ENCODE results near the gene DSG2. TPM values are rescaled to one million over a fixed set of nuclear protein-coding genes. Genes with fewer than 3 reads are reported as not detected.
A peak's percentile ranks its signal among the peaks of the same experiment; 100 is the strongest.

The DSG2 gene
- total RNA-seq, 1 experiment from 2014 or later, result 194 TPM

DNA sequence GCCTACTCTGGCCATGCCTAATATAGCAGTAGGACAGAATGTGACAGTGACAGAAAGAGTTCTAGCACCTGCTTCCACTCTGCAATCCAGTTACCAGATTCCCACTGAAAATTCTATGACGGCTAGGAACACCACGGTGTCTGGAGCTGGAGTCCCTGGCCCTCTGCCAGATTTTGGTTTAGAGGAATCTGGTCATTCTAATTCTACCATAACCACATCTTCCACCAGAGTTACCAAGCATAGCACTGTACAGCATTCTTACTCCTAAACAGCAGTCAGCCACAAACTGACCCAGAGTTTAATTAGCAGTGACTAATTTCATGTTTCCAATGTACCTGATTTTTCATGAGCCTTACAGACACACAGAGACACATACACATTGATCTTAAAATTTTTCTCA, 48.5 kb downstream of the DSG2 start:
- no peak for DNase-seq
- H3K4me1 Mint-ChIP-seq (ENCODE audit: low read depth, unreplicated experiment), result no peaks in the 10 kb centered on the region
- TF ChIP-seq, protein P1, sequence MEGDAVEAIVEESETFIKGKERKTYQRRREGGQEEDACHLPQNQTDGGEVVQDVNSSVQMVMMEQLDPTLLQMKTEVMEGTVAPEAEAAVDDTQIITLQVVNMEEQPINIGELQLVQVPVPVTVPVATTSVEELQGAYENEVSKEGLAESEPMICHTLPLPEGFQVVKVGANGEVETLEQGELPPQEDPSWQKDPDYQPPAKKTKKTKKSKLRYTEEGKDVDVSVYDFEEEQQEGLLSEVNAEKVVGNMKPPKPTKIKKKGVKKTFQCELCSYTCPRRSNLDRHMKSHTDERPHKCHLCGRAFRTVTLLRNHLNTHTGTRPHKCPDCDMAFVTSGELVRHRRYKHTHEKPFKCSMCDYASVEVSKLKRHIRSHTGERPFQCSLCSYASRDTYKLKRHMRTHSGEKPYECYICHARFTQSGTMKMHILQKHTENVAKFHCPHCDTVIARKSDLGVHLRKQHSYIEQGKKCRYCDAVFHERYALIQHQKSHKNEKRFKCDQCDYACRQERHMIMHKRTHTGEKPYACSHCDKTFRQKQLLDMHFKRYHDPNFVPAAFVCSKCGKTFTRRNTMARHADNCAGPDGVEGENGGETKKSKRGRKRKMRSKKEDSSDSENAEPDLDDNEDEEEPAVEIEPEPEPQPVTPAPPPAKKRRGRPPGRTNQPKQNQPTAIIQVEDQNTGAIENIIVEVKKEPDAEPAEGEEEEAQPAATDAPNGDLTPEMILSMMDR (IDR thresholded peaks at IDR 0.05; ENCODE audit: unreplicated experiment), result no peak
- CTCF ChIA-PET, result no interaction called here
- H3K9me3 Mint-ChIP-seq (ENCODE audit: low read depth, unreplicated experiment), result no peaks in the 10 kb centered on the region
- peaks cover 38% of the 10 kb centered on the region for H3K36me3 Mint-ChIP-seq (ENCODE audit: insufficient read depth, unreplicated experiment)
- H3K27me3 Mint-ChIP-seq (ENCODE audit: unreplicated experiment), result no peaks in the 10 kb centered on the region
- no peak overlapping the region for H3K4me3 Mint-ChIP-seq (ENCODE audit: low read depth, unreplicated experiment)
- no peak overlapping the region for H3K27ac Mint-ChIP-seq (ENCODE audit: unreplicated experiment)
- no TSS peak for BruUV-seq (replicated peaks)
- intact Hi-C loops (cut with micrococcal nuclease; ENCODE audit: unreplicated experiment), result no loop called here

GRCh38 chr18:31548853-31549252, 50.9 kb downstream of the DSG2 start:
- DNase-seq, result no peak
- TF ChIP-seq, protein P1 (IDR thresholded peaks at IDR 0.05; ENCODE audit: unreplicated experiment), result no peak
- Mint-ChIP-seq H3K27ac (ENCODE audit: unreplicated experiment) (peak overlapping the region; percentile 2), H3K9me3 (ENCODE audit: low read depth, unreplicated experiment) (no peaks in the 10 kb centered on the region), H3K27me3 (ENCODE audit: unreplicated experiment) (no peaks in the 10 kb centered on the region), H3K36me3 (ENCODE audit: insufficient read depth, unreplicated experiment) (peaks cover 17% of the 10 kb centered on the region), H3K4me1 (ENCODE audit: low read depth, unreplicated experiment) (peaks cover 8% of the 10 kb centered on the region), H3K4me3 (ENCODE audit: low read depth, unreplicated experiment) (no peak overlapping the region)
- intact Hi-C loops (cut with micrococcal nuclease; ENCODE audit: unreplicated experiment), result no loop called here
- no TSS peak for BruUV-seq (replicated peaks)
- CTCF ChIA-PET, result no interaction called here

GRCh38 chr18:31549416-31549815, 51.4 kb downstream of the DSG2 start:
- TF ChIP-seq, protein P1 (IDR thresholded peaks at IDR 0.05; ENCODE audit: unreplicated experiment), result no peak
- no TSS peak for BruUV-seq (replicated peaks)
- CTCF ChIA-PET, result no interaction called here
- Mint-ChIP-seq H3K4me1 (ENCODE audit: low read depth, unreplicated experiment) (peaks cover 11% of the 10 kb centered on the region), H3K27ac (ENCODE audit: unreplicated experiment) (peak overlapping the region; percentile 2), H3K4me3 (ENCODE audit: low read depth, unreplicated experiment) (no peak overlapping the region), H3K27me3 (ENCODE audit: unreplicated experiment) (no peaks in the 10 kb centered on the region), H3K36me3 (ENCODE audit: insufficient read depth, unreplicated experiment) (peaks cover 17% of the 10 kb centered on the region), H3K9me3 (ENCODE audit: low read depth, unreplicated experiment) (no peaks in the 10 kb centered on the region)
- no peak for DNase-seq
- intact Hi-C loops (cut with micrococcal nuclease; ENCODE audit: unreplicated experiment), result no loop called here

DNA sequence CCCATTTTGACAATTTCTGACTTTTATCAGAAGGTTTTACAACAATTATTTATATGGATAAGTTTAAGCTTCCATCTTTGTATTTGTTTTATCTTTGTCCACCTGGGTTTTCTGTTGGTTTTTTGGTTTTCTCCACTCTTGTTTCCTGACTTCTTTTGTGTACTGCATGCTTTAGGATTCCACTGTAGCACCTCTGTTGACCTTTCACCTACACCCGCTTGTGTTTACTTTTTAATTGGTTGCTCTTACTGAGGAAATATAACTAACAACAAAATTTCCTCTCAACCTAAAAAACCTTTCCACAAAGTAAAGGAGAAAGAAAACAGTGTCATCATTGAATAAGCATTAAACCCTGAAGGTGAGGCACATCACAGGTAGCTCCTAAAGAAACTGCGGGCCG, 53.9 kb downstream of the DSG2 start:
- CTCF ChIA-PET, result interaction anchor here (0.6 kb wide), 1 partner anchor 1045 kb away, joined by 5 read pairs; no protein-coding TSS in a partner anchor
- TF ChIP-seq, protein P1 (IDR thresholded peaks at IDR 0.05; ENCODE audit: unreplicated experiment), result no peak
- Mint-ChIP-seq H3K27ac (ENCODE audit: unreplicated experiment) (no peak overlapping the region), H3K4me3 (ENCODE audit: low read depth, unreplicated experiment) (no peak overlapping the region), H3K36me3 (ENCODE audit: insufficient read depth, unreplicated experiment) (peaks cover 14% of the 10 kb centered on the region), H3K9me3 (ENCODE audit: low read depth, unreplicated experiment) (no peaks in the 10 kb centered on the region), H3K27me3 (ENCODE audit: unreplicated experiment) (no peaks in the 10 kb centered on the region), H3K4me1 (ENCODE audit: low read depth, unreplicated experiment) (peaks cover 28% of the 10 kb centered on the region)
- no TSS peak for BruUV-seq (replicated peaks)
- intact Hi-C loops (cut with micrococcal nuclease; ENCODE audit: unreplicated experiment), result no loop called here
- DNase-seq, result no peak

All from Calu3 (cell line).